K562 (cell line): ENCODE measurements around the gene BGLAP.

Source experiments
- BCLAF1 ChIP-seq, 2 experiments: fragments of 450-650 bp in 1 of 2; IDR thresholded peaks; 2 replicates each; pipeline ENCODE4 v1.6.1; 2011 to 2017; ENCODE audit warnings: low read depth in 2 of 2, antibody characterized with exemption in 1 of 2, borderline replicate concordance in 1 of 2, low read length in 1 of 2, mild to moderate bottlenecking in 1 of 2, mixed read lengths in 1 of 2; ENCODE audit not compliant: control insufficient read depth in 1 of 2
- ELF4 ChIP-seq: fragments of 450-650 bp; formaldehyde crosslinking; IDR thresholded peaks from 2 replicates; pipeline ENCODE4 v1.4.0; 2022; ENCODE audit warnings: missing genetic modification characterization
- JUN ChIP-seq, 2 experiments: sonication (generic) in 1 of 2; formaldehyde crosslinking in 1 of 2; IDR thresholded peaks; 2 replicates each; pipeline versions ENCODE4 v1.6.1 to v1.8.0; 2012 to 2022; ENCODE audit warnings: borderline replicate concordance in 2 of 2, mild to moderate bottlenecking in 2 of 2, improper control_type of control experiment in 1 of 2, low read depth in 1 of 2, low read length in 1 of 2, missing genetic modification reagents in 1 of 2
- MTA2 ChIP-seq: fragments of 450-650 bp; IDR thresholded peaks from 2 replicates; pipeline ENCODE4 v1.6.1; 2016; ENCODE audit warnings: low read depth
- UBTF ChIP-seq, 2 experiments: IDR thresholded peaks; 2 replicates each; pipeline ENCODE4 v1.6.1; 2012; ENCODE audit warnings: improper control_type of control experiment in 2 of 2, low read depth in 2 of 2, low read length in 2 of 2, borderline replicate concordance in 1 of 2
- ZNF143 ChIP-seq: sonication (generic); formaldehyde crosslinking; IDR thresholded peaks from 2 replicates; pipeline ENCODE4 v1.9.0; 2022; ENCODE audit warnings: mild to moderate bottlenecking, missing genetic modification reagents
- TF ChIP-seq, protein P1 (sequence below): sonication (generic); formaldehyde crosslinking; IDR thresholded peaks from 2 replicates; pipeline ENCODE4 v1.9.0; 2022; ENCODE audit warnings: mild to moderate bottlenecking, missing genetic modification reagents

- no peak for TF ChIP-seq MTA2
- TF ChIP-seq ELF4 (CRISPR knock-in tag) = no peak
- no peak for TF ChIP-seq UBTF (IDR thresholded peaks at IDR 0.05; ENCODE audit: borderline replicate concordance in 1 of 2, low read depth in 2 of 2, low read length in 2 of 2)
- TF ChIP-seq BCLAF1 (IDR thresholded peaks at IDR 0.05; ENCODE audit: borderline replicate concordance in 1 of 2, control insufficient read depth in 1 of 2, low read depth in 2 of 2, low read length in 1 of 2) = no peak
- no peak for TF ChIP-seq JUN (IDR thresholded peaks at IDR 0.05; ENCODE audit: borderline replicate concordance, low read depth, low read length)
- TF ChIP-seq JUN (CRISPR knock-in tag; IDR thresholded peaks at IDR 0.05; ENCODE audit: borderline replicate concordance) = no peak
- TF ChIP-seq ZNF143 = no peak
- TF ChIP-seq, protein P1, sequence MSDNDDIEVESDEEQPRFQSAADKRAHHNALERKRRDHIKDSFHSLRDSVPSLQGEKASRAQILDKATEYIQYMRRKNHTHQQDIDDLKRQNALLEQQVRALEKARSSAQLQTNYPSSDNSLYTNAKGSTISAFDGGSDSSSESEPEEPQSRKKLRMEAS (CRISPR knock-in tag) = no peak
These were observed 3.7 kb upstream of the BGLAP start for GRCh38 chr1:156238248-156238647.
